ENCODE measurements around the gene USP14.

Gene USP14

DNA sequence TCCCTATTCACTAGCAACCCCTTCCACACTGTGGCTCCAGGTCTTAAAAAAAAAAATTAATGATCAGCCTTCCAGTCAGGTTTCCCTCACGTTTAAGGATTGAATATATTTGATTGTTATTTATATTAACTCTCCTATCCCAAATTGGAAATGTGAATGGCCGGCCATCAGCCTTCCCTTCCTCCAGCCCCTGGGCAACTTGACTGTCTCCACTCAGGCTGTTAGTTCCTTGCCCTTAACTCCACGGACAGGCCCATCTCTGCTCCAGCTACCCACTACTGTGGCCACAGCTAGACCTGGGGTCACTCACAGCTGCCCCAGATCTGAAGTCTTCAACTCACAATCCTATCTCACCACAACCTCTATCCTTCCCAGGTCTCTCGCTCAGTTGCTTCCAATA, 69.5 kb downstream of the USP14 start:
- no peak for DNase-seq (ENCODE audit: low read depth, low spot score)

DNA sequence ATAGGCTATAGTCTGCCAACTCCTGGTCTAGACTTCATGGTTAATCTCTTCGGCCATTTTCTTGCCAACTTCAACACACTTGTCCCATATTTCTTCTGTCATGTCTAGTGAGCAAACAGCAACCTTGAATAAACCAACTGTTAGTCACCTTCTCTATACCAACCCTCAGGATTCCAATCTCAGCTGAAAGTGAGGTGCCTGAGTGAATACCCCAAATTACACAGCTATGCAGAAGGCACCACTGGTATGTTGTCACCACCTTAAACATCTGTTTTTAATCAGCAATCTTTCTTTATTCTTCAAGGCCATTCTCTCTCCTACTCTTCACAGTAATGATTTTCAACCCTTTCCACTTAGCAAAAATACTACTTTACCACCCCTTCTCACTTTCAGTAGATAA, 70.2 kb downstream of the USP14 start:
- no peak for DNase-seq (ENCODE audit: low read depth, low spot score)

DNA sequence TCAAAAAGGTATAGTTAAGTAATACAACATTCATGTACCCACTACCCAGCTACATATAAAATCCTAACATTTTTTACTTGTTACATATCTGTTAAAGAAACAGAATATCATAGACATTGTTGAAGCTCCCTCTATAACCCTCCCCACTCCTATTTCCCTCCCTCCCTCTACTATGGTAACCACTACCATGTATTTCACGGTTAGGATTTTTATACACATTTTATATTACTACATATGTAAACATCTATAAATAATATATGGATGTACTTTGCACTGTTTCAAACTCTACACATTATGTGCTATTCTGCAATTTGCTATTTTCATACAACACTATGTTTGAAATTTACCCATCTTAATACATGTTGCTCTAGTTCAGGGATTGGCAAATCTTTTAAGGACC, 73.2 kb downstream of the USP14 start:
- DNase-seq (ENCODE audit: low read depth, low spot score) = no peak

DNA sequence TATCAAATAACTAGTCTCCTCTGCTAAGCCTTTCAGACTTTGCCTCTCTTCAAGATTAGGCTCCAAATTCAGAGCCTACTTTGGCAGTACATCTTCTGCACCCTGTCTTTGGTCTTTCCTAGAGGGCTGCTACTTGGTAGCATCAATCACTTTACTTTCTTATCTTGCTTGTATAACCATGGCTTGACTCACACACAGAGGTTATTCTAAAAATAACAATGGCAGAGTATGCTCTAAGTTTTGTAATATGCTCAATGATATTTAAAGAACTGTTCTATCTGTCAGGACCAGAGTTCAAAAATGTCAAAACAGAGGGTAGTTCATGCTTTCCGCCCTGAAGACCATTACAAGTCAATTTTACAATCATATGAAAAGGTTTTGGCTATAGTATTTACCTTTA, 81.8 kb downstream of the USP14 start:
- DNase-seq (ENCODE audit: low read depth, low spot score) = no peak

DNA sequence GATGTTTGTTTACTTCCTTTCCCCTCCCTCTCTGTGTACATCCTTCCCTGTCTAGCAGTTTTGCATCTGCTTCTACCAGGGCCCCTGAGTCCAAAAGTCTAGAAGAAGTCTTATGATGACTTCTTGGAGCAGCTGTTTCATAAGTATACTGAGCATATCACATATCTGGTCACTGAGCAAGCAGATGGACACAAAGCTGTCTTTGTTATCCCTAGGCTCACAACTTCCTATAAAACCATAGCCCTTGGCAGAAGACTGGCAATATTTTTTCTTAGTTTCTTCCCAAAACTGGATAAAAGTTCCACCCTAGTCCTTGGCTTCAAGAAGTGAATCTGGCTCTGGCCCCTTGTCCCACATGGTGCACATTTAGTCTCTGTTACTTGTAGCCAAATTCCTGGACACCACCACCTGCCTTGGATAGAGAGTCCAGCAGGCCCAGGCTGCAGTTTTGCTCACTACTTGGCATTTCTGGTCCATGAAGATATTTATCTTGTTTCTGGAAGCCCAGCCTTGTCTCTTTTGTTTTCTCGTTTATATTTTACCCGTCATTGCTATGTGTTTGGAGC, 87.0 kb downstream of the USP14 start:
- DNase-seq (ENCODE audit: low read depth, low spot score) = no peak

DNA sequence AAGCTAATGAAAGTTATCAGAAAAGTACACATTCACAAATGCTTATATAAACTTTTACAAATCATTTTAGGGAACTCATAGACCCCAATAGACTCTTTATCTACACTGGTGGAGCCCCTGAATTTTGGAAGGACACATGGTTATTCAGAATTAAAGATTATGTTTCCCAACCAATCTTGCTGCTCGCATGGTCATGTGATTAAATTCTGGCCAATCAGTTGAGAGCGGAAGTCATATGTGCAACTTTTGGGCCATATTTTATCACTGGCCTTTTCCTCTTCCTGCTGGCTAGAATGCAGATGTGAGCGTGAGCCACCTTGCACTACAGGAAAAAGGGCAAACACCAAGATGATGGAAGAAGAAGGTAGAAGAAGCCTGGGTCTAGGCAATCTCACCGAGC, 89.7 kb downstream of the USP14 start:
- no peak for DNase-seq (ENCODE audit: low read depth, low spot score)

DNA sequence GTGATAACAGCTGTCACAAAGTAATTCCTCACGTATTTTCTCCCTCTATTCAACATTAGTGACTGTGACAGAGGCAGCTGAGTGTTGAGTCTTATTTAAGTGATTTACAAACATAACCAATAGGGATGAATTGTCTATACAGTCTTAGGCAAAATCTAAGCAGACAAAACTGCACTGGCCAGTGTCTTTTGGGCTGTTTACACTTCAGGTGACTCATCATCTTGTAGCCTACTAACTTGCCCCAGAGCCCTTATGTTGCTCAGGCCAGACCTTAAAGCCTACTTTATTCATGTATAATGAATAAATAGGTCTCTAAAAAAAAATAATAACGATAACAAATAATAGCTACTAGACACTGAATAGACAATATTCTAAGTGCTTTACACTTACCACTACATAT, 92.3 kb downstream of the USP14 start:
- no peak for DNase-seq (ENCODE audit: low read depth, low spot score)

DNA sequence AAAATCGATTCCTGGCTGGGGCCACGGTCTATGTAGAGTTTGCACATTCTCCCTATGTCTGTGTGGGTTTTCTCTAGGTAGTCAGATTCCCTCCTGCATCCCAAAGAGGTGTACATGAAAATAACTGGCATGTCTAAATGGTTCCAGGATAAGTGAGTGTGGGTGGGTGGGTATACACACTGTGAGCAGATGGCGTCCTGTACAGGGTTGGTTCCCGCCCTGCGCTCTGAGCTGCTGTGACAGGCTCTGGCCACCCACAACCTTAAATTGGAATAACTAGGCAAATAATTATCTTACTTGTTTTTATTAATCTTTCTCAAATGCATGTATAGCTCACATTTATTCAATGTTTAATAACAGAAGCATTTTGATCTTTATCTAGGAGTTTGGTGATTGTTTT, 93.2 kb downstream of the USP14 start:
- no peak for DNase-seq (ENCODE audit: low read depth, low spot score)

DNA sequence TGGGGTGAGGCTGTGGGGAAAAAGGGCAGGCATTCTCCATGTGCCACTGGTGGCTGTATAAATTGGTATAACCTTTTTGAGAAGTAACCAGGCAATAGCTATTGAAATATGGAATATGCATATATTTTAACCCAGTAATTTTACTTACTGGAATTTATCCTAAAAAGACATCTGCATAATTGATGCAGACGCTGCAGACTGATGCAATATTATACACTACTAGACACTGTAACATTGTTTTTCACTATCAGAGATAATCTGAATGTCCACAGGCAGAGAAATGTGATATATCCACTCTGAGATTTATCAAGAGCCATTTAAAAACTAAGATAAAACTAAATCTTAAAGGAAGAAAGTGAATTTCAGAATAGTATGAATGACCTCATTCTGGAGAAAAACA, 94.8 kb downstream of the USP14 start:
- no peak for DNase-seq (ENCODE audit: low read depth, low spot score)

DNA sequence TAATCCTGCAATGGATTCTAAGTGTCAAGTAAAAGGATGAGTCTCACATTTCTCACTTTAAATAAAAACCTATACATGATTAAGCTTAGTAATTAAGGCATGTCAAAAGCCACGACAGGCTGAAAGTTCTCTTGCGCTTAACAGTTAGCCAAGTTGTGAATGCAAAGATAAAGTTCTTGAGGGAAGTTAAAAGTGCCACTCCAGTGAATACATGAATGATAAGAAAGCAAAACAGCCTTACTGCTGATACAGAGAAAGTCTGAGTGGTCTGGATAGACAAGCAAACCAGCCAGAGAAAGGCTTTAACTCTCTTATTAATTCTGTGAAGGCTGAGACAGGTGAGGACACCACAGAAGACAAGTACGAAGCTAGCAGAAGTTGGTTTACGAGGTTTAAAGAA, 96.8 kb downstream of the USP14 start:
- no peak for DNase-seq (ENCODE audit: low read depth, low spot score)

DNA sequence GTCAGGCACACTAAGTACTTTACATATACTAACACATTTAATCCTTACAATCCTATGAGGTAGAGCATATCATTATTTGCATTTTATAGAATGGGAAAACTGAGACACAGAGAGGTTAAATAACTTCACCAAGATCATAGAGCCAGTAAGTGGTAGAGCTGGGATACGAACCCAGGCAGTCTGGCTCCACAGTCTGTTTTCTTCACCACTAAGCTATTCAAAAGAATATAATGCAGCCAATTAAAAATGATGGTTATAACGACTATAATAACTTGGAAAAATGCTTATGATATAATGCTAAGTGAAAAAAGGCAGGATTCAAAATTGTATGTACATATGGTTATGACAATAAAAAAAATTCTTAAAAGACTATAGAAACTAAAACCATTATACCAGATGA, 102.2 kb downstream of the USP14 start:
- DNase-seq (ENCODE audit: low read depth, low spot score) = no peak

DNA sequence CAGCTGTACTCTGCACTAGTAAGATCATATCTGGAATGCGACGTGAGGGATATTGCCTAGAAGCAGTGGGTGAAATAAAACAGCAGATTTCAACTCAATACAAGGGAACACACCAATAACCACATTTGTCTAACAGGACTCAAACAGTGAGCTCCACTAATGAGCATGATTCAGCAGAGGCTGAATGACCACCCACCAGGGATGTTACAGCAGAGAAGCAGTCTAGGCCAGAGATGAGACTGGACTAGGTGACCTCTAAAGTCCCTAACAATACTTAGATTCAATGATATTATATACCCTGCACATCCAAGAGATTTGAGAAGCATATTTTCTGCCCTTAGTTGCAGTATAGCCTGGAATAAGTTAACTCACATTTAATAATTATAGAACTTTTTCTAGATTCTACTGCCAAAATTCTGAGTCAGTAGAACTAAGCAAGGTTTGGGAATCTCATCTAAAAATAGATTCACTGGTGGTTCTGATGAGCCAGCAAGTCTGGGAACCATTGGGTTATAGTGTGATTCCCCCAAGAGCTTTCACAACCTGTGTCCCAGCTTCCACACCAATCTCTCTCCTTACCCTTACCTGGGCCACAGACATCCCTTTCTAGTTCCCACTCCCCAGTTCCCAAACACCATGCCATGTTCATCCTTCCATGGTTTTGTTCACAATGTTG, 103.2 kb downstream of the USP14 start:
- DNase-seq (ENCODE audit: low read depth, low spot score) = no peak

Data from activated CD4-positive, CD25-positive, alpha-beta regulatory T cell treated with anti-CD3 and anti-CD28 coated beads, Interleukin-2, amount 50 U/mL, for 16 hours (primary cell).